ENCODE data around the gene TCP11L2.
"Not testable (repeated sequence)": the region's sequence is repeated elsewhere in the genome, so short reads cannot be mapped to it uniquely, and the experiment has no call there.

Gene TCP11L2

DNA sequence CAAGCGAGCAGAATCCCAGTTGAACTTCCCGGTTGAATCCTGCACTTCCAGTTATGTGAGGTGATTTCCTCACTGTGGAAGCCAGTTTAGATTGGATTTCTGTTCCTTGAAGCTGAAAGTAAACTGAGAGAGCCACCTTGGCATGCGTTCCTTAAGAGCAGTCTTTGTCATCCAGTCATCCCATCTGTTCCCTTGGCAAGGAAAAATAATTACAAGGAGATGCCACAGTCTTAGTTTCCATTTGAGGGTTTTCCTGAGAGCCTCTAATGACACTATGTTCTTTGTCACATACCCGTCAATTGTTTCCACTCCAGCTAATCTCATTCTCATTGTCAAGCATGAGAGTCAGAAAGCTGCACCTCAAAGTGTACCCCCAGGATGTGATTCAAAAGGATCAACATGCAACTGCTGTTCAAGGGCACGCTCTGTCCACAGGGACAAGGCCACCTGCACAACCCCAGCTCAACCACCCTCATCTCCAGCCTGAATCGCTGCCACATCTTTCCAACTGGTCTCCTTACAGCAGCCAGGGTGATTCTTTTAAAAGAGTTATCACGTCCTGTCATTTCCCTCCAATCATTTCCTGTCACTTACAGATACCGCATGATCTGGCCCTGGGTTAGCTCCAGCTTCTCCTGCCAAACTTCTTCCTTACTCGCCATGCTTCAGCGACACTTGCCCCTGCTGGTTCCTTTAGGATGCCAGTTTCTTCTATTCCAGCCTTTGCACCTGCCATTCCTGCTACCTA is 18.0 kb upstream of the TCP11L2 start:
- no peak for DNase-seq (ENCODE audit: low spot score)

GRCh38 chr12:106285982-106286381 is 16.6 kb upstream of the TCP11L2 start:
- no peak for DNase-seq (ENCODE audit: low spot score)

- DNase-seq (ENCODE audit: low spot score): not testable (repeated sequence)
Measured at GRCh38 chr12:106286576-106287162, 15.9 kb upstream of the TCP11L2 start.

- DNase-seq (ENCODE audit: low spot score): no peak
Measured at GRCh38 chr12:106287364-106287763, 15.2 kb upstream of the TCP11L2 start.

DNA sequence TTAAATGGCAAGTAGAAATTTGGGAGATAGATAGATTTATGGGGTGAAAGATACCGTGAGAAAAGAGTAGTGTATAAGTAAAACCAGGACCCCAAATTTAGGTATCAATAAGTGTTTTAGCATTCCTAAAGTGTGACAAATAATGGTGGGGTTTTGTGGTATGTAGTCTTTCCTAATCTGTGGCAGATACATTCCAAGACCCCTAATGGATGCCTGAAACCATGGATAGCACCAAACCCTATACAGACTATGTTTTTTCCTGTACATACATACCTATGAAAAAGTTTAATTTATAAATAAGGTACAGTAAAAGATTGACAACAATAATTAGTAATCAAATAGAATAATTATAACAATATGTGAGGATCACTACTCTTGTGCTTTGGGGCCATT is 14.4 kb upstream of the TCP11L2 start:
- DNase-seq (ENCODE audit: low spot score): no peak

DNA sequence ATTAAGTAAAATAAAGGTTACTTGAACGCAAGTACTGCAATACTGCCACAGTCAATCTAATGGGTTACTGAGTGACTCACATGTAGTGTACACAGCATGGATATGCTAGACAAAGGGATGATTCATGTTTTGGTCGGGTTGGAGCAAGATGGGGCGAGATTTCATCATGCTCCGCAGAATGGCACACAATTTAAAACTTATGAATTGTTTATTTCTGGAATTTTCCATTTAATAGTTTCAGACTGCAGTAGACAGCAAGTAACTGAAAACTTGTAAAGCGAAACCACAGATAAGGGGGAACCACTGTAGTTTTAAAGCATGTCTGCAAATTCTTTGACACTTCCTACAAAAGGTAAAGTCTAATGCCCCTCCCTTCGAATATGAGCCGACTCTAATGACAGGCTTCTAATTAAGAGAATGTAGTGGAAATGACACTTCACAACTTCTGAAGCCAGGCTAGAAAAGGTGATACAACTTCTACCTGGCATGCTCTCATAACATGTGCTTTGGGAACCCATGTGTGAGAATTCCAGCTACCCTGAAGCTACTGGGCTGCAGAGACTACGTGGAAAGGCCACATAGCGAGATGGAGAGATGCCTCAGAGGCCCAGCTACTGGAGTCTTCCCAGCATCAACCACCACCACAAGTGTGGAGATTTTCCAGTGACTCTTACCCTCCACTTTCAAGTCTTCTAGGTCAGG is 13.9 kb upstream of the TCP11L2 start:
- peak; percentile 86 for DNase-seq (ENCODE audit: low spot score)

DNA sequence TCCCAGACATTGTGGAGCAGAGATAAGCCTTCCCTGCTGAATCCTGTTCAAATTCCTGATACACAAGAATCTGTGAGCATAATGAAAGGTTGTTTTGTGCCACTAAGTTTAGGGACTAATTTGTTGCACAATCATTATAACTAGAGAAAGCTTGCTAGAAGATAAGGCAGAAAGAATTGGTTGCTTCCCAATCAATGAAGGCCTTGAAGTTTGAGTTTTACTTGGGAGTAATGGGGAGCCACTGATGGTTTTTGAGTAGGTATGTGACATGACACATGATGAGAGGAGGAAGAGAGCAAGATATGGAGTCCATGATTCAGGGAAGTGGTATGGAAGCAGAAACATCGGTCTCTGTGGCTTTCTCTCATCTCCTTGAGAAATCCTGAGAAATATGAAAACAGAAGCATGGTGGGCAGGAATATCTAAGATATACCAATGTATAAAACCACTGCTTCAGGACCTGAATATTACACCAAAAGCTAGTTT is 13.3 kb upstream of the TCP11L2 start:
- DNase-seq (ENCODE audit: low spot score): no peak

- DNase-seq (ENCODE audit: low spot score): no peak
Measured at GRCh38 chr12:106290666-106291065, 11.9 kb upstream of the TCP11L2 start.

DNA sequence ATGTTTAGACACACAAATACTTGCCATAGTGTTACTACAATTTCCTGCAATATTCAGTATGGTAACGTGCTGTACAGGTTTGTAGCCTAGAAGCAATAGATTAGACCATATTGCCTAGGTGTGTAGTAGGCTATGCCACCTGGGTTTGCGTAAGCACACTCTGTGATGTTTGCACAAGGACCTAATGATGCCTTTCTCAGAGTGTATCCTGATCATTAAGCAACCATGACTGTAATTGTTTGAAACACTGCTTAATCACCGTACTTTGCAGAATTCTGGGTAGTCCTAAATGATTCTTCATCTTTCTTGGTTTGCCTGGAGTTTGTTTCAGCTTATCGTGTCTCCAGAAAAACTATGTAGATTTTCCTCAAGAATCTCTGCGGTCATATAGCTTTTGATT is 11.2 kb upstream of the TCP11L2 start:
- no peak for DNase-seq (ENCODE audit: low spot score)

DNA sequence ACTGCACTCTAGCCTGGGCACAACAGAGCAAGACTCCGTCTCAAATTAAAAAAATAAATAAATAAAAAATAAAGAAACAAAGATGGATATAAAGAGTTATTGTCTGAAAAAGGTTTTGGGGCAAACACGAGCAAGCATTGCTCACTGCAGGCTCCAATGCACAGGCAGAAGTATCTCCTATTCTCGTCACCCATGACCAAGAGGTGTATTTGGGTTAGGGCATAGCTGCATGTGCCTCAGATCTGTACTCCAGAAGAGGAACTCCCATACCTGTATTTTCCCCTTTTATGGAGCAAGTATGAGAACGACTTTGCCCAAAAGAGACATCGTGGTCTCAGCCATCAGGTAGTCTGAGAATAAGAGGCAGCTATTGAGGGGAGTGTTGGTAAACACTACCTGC is 10.2 kb upstream of the TCP11L2 start:
- DNase-seq (ENCODE audit: low spot score): no peak

GRCh38 chr12:106296179-106296877 is 6.2 kb upstream of the TCP11L2 start:
- no peak for DNase-seq (ENCODE audit: low spot score)

DNA sequence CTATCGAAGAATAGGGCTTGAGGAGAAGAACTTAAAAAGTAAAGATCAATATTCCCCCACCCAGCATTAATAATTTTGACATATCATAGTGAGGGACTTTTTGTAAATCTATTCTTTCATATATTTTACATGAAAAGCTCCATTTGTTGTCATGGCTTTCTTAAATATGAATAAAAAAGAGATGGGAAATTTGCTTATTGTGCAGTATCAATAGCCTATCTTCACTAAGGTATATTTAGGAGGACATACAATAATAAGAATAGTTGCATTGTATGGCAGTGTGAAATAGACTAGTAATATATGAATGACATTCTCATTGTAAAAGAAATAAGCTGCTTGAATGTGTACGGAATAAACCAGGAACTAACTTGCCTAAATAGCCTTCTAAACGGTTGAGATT is 5.5 kb upstream of the TCP11L2 start:
- no peak for DNase-seq (ENCODE audit: low spot score)

GRCh38 chr12:106297681-106298080 is 4.9 kb upstream of the TCP11L2 start:
- no peak for DNase-seq (ENCODE audit: low spot score)

DNA sequence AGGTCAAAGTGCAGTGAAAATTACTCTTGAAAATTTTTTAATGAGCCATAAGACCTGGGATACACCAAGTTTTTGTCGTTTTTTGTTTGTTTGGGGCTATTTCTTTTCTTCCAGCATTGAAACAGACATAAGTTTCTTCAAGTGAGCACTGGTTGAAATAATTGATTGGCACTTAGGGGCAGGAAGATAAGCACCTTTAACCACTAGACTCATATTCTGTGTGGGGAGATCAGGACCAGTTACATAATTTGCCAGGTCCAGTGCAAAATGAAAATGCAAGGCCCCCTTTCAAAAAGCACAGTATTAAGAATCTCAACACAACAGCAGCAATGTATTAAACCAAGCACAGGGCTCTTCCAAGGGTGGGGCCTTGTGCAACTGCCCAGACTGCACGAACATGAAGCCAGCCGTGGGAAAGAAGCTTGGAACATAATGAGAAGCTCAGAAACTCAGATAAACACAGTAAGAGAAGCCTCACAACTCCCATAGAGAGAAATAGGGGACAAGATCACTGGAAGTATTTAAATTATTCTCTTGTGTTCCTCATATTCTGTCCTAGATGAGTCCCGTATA is 3.2 kb upstream of the TCP11L2 start:
- no peak for DNase-seq (ENCODE audit: low spot score)

GRCh38 chr12:106300761-106301160 is 1.8 kb upstream of the TCP11L2 start:
- no peak for DNase-seq (ENCODE audit: low spot score)

GRCh38 chr12:106301241-106301610 is 1.3 kb upstream of the TCP11L2 start:
- DNase-seq (ENCODE audit: low spot score): no peak

DNA sequence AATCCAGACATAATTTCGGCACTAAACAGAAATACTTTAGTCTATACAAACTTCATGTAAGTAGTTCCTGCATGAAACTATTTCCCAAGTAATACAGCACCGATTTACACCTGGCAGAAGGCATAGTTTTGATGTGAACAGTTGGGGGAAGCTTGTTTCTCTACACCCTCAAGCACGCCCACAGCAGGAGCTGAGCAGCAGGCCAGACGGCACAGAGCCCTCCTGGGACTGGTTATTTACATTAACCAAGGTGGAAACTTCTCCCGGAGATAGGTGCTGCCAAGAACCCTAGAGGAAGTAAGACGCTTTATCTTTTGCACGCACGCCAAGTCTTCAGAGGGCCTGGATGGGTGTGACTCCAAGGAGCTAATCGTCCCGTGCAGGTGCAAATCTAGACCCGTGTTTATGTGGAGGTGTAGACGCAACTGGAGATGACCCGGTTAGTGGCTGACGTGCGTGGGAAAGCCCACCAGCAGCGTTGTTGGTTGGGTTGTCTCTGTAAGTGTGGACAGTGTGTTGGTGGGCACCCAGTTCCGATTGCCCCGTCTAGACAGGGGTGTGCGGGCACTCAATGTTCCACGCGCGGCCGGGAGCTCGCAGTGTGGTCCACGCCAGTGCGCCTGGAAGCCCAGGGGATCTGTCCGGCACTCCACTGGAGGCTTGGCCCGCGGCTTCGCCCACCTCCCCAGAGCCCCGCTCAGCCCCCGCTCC is 767 bp upstream of the TCP11L2 start:
- no peak for DNase-seq (ENCODE audit: low spot score)

DNA sequence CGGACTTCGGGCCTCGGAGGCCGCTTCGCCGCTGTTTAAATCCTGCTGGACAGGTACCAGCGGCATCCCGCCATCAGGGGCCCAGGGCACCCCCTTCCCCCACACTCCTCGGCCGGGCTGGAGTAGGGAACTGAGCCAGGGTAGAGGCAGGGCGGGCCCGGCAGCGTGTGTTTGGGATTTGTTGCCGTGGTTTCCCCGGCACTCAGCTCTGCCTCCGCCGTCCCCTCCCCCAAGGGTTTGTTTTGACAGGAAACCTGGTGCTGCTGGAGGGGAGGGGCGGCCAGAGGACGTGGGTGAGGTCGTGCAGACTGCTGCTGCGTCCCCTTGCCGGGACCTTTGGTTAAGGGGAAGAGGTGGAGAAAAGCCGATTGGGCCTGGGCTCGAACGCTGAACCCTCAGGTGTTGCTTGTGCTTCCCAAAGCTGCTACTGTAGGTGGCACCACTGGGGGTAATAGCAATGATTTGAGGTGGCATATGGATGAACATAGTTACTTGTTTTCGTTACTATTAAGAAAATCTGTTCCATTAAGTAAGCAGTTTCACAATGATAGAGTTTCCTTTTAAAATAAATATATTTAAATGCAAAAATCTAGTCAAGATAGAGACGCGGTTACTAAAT is 778 bp downstream of the TCP11L2 start:
- no peak for DNase-seq (ENCODE audit: low spot score)

DNA sequence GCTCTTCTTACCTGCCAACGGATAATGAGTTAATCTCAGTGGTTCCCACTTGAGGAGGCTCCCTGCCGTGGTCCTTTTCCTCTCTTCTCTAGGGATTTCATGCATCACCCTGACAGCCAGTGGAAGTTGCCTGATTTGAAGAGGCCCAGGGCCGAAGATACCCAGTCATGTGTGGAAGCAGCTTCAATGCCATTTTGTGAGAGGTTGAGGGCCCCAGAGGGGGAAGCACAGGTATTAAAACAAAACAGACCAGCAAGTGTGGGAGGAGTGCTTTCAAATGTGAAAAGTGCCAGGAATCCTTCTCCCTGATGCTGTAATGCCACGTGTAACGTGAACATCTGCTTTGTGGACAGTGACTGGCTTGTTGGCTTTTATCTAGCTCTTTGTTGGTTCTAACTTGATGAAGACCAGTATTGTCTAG is 1.5 kb downstream of the TCP11L2 start:
- DNase-seq (ENCODE audit: low spot score): no peak

DNA sequence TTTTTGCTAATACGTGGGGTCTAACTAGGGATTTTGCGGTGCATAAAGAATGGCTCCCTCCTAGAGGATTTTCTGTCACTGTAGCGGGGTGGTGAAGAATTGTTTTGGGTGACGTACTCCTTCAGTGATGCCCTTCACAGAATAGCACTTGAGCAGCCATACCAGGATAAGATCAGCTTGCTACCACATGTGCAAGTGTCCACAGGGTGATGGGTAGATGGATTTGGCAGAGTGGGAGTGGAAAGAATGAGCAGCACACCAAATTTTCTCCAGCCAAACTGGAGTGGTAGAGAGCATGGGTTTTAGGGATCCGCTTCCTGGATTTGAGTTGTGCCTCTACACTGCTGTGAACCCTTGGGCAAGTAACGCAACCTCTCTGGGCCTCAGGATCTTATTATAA is 2.3 kb downstream of the TCP11L2 start:
- DNase-seq (ENCODE audit: low spot score): no peak

DNA sequence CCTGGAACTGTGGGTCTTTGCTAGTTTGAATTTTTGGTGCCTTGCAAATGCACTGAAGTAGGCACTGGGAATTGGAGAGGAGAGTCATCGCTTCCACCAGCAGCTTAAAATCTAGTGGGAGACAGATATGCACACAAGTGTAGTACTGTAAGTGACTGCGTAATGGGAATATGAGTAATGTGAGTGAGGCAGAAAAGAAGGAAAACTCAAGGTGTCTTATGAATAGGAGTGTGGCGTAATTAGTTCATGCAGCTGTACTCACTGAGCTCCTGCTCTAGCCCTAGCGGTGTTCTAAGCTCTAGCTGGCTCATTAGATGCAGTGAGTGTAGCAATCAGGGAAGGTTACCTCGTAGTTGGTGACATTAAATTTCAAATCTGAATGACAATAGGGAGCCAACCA is 2.8 kb downstream of the TCP11L2 start:
- DNase-seq (ENCODE audit: low spot score): no peak

Data from COLO829 (cell line).